Astrocyte (in vitro differentiated cells and primary cell): Measurements from ENCODE around the gene GNA14.

Source experiments
- EZH2 ChIP-seq: IDR thresholded peaks from 2 replicates; pipeline ENCODE4 v1.6.1; 2012; ENCODE audit warnings: mild to moderate bottlenecking, low read length, inconsistent platforms; ENCODE audit not compliant: insufficient read depth
- TF ChIP-seq, protein P1 (sequence below): IDR thresholded peaks from 2 replicates; pipeline ENCODE4 v1.5.1; 2011; ENCODE audit warnings: low read depth, mild to moderate bottlenecking, inconsistent platforms, low read length, moderate library complexity; ENCODE audit not compliant: insufficient read depth

- TF ChIP-seq, protein P1, sequence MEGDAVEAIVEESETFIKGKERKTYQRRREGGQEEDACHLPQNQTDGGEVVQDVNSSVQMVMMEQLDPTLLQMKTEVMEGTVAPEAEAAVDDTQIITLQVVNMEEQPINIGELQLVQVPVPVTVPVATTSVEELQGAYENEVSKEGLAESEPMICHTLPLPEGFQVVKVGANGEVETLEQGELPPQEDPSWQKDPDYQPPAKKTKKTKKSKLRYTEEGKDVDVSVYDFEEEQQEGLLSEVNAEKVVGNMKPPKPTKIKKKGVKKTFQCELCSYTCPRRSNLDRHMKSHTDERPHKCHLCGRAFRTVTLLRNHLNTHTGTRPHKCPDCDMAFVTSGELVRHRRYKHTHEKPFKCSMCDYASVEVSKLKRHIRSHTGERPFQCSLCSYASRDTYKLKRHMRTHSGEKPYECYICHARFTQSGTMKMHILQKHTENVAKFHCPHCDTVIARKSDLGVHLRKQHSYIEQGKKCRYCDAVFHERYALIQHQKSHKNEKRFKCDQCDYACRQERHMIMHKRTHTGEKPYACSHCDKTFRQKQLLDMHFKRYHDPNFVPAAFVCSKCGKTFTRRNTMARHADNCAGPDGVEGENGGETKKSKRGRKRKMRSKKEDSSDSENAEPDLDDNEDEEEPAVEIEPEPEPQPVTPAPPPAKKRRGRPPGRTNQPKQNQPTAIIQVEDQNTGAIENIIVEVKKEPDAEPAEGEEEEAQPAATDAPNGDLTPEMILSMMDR: no peak
- TF ChIP-seq EZH2: no peak
These were observed 107.1 kb downstream of the GNA14 start for GRCh38 chr9:77541055-77541454.
